ENCODE results near the gene TRPT1.

TRPT1 gene

GRCh38 chr11:64265176-64266160 is 39.5 kb upstream of the TRPT1 start:
- no peaks in the 10 kb centered on the region for H3K36me3 ChIP-seq (ENCODE audit: insufficient read depth)
- peaks cover 9% of the 10 kb centered on the region for H3K4me1 ChIP-seq (ENCODE audit: low read depth, poor library complexity, severe bottlenecking)
- no peak overlapping the region for H3K27ac ChIP-seq
- H2AFZ ChIP-seq (ENCODE audit: low read depth): no peak overlapping the region
- no peak overlapping the region for H3K4me3 ChIP-seq (IDR thresholded peaks at IDR 0.05; ENCODE audit: insufficient read depth, low read depth, low read length)
- H3K9ac ChIP-seq: no peak overlapping the region
- H4K20me1 ChIP-seq (ENCODE audit: insufficient read depth): no peaks in the 10 kb centered on the region
- H3K27me3 ChIP-seq (ENCODE audit: insufficient read depth, low read depth): no peaks in the 10 kb centered on the region
- H3K79me2 ChIP-seq (ENCODE audit: insufficient read depth, low read depth): no peaks in the 10 kb centered on the region
- no peak for TF ChIP-seq CTCF (conservative IDR thresholded peaks at IDR 0.05; ENCODE audit: low read depth, low read length)
- no peak overlapping the region for H3K4me2 ChIP-seq

- H3K4me2 ChIP-seq: no peak overlapping the region
- H3K4me1 ChIP-seq (ENCODE audit: low read depth, poor library complexity, severe bottlenecking): peaks cover 9% of the 10 kb centered on the region
- no peaks in the 10 kb centered on the region for H3K27me3 ChIP-seq (ENCODE audit: insufficient read depth, low read depth)
- H3K79me2 ChIP-seq (ENCODE audit: insufficient read depth, low read depth): no peaks in the 10 kb centered on the region
- no peaks in the 10 kb centered on the region for H4K20me1 ChIP-seq (ENCODE audit: insufficient read depth)
- no peak overlapping the region for H3K9ac ChIP-seq
- no peak for TF ChIP-seq CTCF (conservative IDR thresholded peaks at IDR 0.05; ENCODE audit: low read depth, low read length)
- H3K36me3 ChIP-seq (ENCODE audit: insufficient read depth): no peaks in the 10 kb centered on the region
- H3K4me3 ChIP-seq (IDR thresholded peaks at IDR 0.05; ENCODE audit: insufficient read depth, low read depth, low read length): no peak overlapping the region
- H2AFZ ChIP-seq (ENCODE audit: low read depth): no peak overlapping the region
- H3K27ac ChIP-seq: no peak overlapping the region
These were observed 38.4 kb upstream of the TRPT1 start for GRCh38 chr11:64264371-64264852.

GRCh38 chr11:64263947-64264317 is 37.9 kb upstream of the TRPT1 start:
- peaks cover 9% of the 10 kb centered on the region for H3K4me1 ChIP-seq (ENCODE audit: low read depth, poor library complexity, severe bottlenecking)
- no peak for TF ChIP-seq CTCF (conservative IDR thresholded peaks at IDR 0.05; ENCODE audit: low read depth, low read length)
- no peak overlapping the region for H2AFZ ChIP-seq (ENCODE audit: low read depth)
- H3K27ac ChIP-seq: no peak overlapping the region
- H3K27me3 ChIP-seq (ENCODE audit: insufficient read depth, low read depth): no peaks in the 10 kb centered on the region
- no peak overlapping the region for H3K4me2 ChIP-seq
- no peak overlapping the region for H3K9ac ChIP-seq
- no peaks in the 10 kb centered on the region for H3K36me3 ChIP-seq (ENCODE audit: insufficient read depth)
- H4K20me1 ChIP-seq (ENCODE audit: insufficient read depth): no peaks in the 10 kb centered on the region
- no peak overlapping the region for H3K4me3 ChIP-seq (IDR thresholded peaks at IDR 0.05; ENCODE audit: insufficient read depth, low read depth, low read length)
- H3K79me2 ChIP-seq (ENCODE audit: insufficient read depth, low read depth): no peaks in the 10 kb centered on the region

GRCh38 chr11:64263021-64263946 is 37.3 kb upstream of the TRPT1 start:
- no peak overlapping the region for H3K4me3 ChIP-seq (IDR thresholded peaks at IDR 0.05; ENCODE audit: insufficient read depth, low read depth, low read length)
- no peak overlapping the region for H3K9ac ChIP-seq
- no peaks in the 10 kb centered on the region for H4K20me1 ChIP-seq (ENCODE audit: insufficient read depth)
- H2AFZ ChIP-seq (ENCODE audit: low read depth): no peak overlapping the region
- H3K36me3 ChIP-seq (ENCODE audit: insufficient read depth): no peaks in the 10 kb centered on the region
- TF ChIP-seq CTCF (conservative IDR thresholded peaks at IDR 0.05; ENCODE audit: low read depth, low read length): no peak
- no peak overlapping the region for H3K4me2 ChIP-seq
- H3K27ac ChIP-seq: no peak overlapping the region
- peaks cover 3% of the 10 kb centered on the region for H3K4me1 ChIP-seq (ENCODE audit: low read depth, poor library complexity, severe bottlenecking)
- H3K79me2 ChIP-seq (ENCODE audit: insufficient read depth, low read depth): no peaks in the 10 kb centered on the region
- no peaks in the 10 kb centered on the region for H3K27me3 ChIP-seq (ENCODE audit: insufficient read depth, low read depth)
